ENCODE measurements around the gene PIEZO1. TPM values are rescaled to one million over a fixed set of nuclear protein-coding genes. Genes with fewer than 3 reads are reported as not detected.

The PIEZO1 gene
- total RNA-seq, 2 experiments from 2014 or later = 206 to 220 TPM

- Mint-ChIP-seq H3K27me3 (no peaks in the 10 kb centered on the region), H3K4me1 (peaks cover 7% of the 10 kb centered on the region), H3K4me3 (no peak overlapping the region), H3K36me3 (peaks cover 1% of the 10 kb centered on the region), H3K9me3 (no peaks in the 10 kb centered on the region), H3K27ac (no peak overlapping the region)
- POLR2A ChIA-PET = interaction anchor here (0.6 to 1.0 kb wide), 2 partner anchors 85 to 146 kb away, joined by 3 read pairs; no protein-coding TSS in a partner anchor
- DNase-seq (no peak), ATAC-seq (ENCODE audit: low read depth) (no peak)
Observed at GRCh38 chr16:88711750-88712340, 73.2 kb downstream of the PIEZO1 start.

GRCh38 chr16:88710556-88710955, 74.5 kb downstream of the PIEZO1 start:
- POLR2A ChIA-PET = no interaction called here

GRCh38 chr16:88706965-88707826, 77.8 kb downstream of the PIEZO1 start:
- Mint-ChIP-seq H3K9me3 (no peaks in the 10 kb centered on the region), H3K27me3 (no peaks in the 10 kb centered on the region), H3K4me1 (peaks cover 20% of the 10 kb centered on the region), H3K36me3 (peaks cover 11% of the 10 kb centered on the region), H3K4me3 (peak overlapping the region; percentile 88), H3K27ac (peak overlapping the region; percentile 85)
- ATAC-seq (ENCODE audit: low read depth) = no peak
- DNase-seq = no peak
- POLR2A ChIA-PET = interaction anchor here (1.4 to 1.7 kb wide), 2 partner anchors 10 to 15 kb away, joined by 4 read pairs; no protein-coding TSS in a partner anchor

More at GRCh38 chr16:88710556-88710955, 74.5 kb downstream of the PIEZO1 start:
- ATAC-seq (ENCODE audit: low read depth) (no peak), DNase-seq (no peak)
- H3K4me3 Mint-ChIP-seq = no peak overlapping the region
- peaks cover 8% of the 10 kb centered on the region for H3K4me1 Mint-ChIP-seq
- H3K9me3 Mint-ChIP-seq = no peaks in the 10 kb centered on the region
- peak overlapping the region; percentile 38 for H3K27ac Mint-ChIP-seq
- H3K36me3 Mint-ChIP-seq = peaks cover 1% of the 10 kb centered on the region
- no peaks in the 10 kb centered on the region for H3K27me3 Mint-ChIP-seq

- Mint-ChIP-seq H3K27ac (peak within 1 kb of the TSS; percentile 98), H3K9me3 (no peaks in the 10 kb centered on the region), H3K4me1 (peaks cover 21% of the 10 kb centered on the region), H3K36me3 (peaks cover 12% of the 10 kb centered on the region), H3K4me3 (peak within 1 kb of the TSS; percentile 96), H3K27me3 (no peaks in the 10 kb centered on the region)
- ATAC-seq (ENCODE audit: low read depth) = peak; percentile 56
- POLR2A ChIA-PET = interaction anchor here (1.3 to 6.7 kb wide), 6 partner anchors 9 to 97 kb away, joined by 3 to 66 read pairs (median 4); partner anchors contain the start of genes CYBA and SNAI3
- peak; percentile 99 for DNase-seq
Observed at GRCh38 chr16:88706229-88706964, 78.6 kb downstream of the PIEZO1 start, which contains the start of the genes CTU2 and RNF166. Gene CTU2, plus strand, starts transcription at chr16:88706503. Its CDS starts 28 bp downstream, at chr16:88706531. Gene RNF166, minus strand, starts transcription at chr16:88706408. Its CDS starts 83 bp downstream, at chr16:88706325.

- no peak for ATAC-seq (ENCODE audit: low read depth)
- peak overlapping the region; percentile 98 for H3K27ac Mint-ChIP-seq
- H3K9me3 Mint-ChIP-seq = no peaks in the 10 kb centered on the region
- H3K27me3 Mint-ChIP-seq = no peaks in the 10 kb centered on the region
- peaks cover 23% of the 10 kb centered on the region for H3K4me1 Mint-ChIP-seq
- no peak for DNase-seq
- POLR2A ChIA-PET = interaction anchor here (1.3 to 6.7 kb wide), 9 partner anchors 8 to 97 kb away, joined by 3 to 66 read pairs (median 10); partner anchors contain the start of genes CYBA and SNAI3
- H3K36me3 Mint-ChIP-seq = peaks cover 16% of the 10 kb centered on the region
- H3K4me3 Mint-ChIP-seq = peak overlapping the region; percentile 96
Observed at GRCh38 chr16:88705801-88706228, 79.2 kb downstream of the PIEZO1 start.

GRCh38 chr16:88705076-88705684, 79.8 kb downstream of the PIEZO1 start:
- ATAC-seq (ENCODE audit: low read depth) (no peak), DNase-seq (peak; percentile 53)
- peaks cover 23% of the 10 kb centered on the region for H3K4me1 Mint-ChIP-seq
- no peaks in the 10 kb centered on the region for H3K27me3 Mint-ChIP-seq
- no peaks in the 10 kb centered on the region for H3K9me3 Mint-ChIP-seq
- H3K36me3 Mint-ChIP-seq = peaks cover 17% of the 10 kb centered on the region
- POLR2A ChIA-PET = interaction anchor here (0.9 to 6.7 kb wide), 11 partner anchors 13 to 611 kb away, joined by 3 to 66 read pairs (median 10); partner anchors contain the start of genes CYBA, MVD and SNAI3
- H3K27ac Mint-ChIP-seq = peak overlapping the region; percentile 98
- peak overlapping the region; percentile 96 for H3K4me3 Mint-ChIP-seq

GRCh38 chr16:88703486-88704309, 81.3 kb downstream of the PIEZO1 start:
- Mint-ChIP-seq H3K4me3 (peak overlapping the region; percentile 96), H3K4me1 (peaks cover 29% of the 10 kb centered on the region), H3K27ac (peak overlapping the region; percentile 98), H3K9me3 (no peaks in the 10 kb centered on the region), H3K27me3 (no peaks in the 10 kb centered on the region), H3K36me3 (peaks cover 22% of the 10 kb centered on the region)
- POLR2A ChIA-PET = interaction anchor here (0.5 to 6.7 kb wide), 21 partner anchors 8 to 133 kb away, joined by 3 to 66 read pairs (median 8); partner anchors contain the start of genes APRT, CYBA, IL17C and MVD
- ATAC-seq (ENCODE audit: low read depth) (peak; percentile 50), DNase-seq (peak; percentile 82)

- Mint-ChIP-seq H3K27me3 (no peaks in the 10 kb centered on the region), H3K4me3 (peak overlapping the region; percentile 96), H3K36me3 (peaks cover 29% of the 10 kb centered on the region), H3K9me3 (no peaks in the 10 kb centered on the region), H3K27ac (peak overlapping the region; percentile 98), H3K4me1 (peaks cover 37% of the 10 kb centered on the region)
- POLR2A ChIA-PET = interaction anchor here (0.6 to 6.7 kb wide), 24 partner anchors 10 to 247 kb away, joined by 3 to 66 read pairs (median 10); partner anchors contain the start of genes APRT, CYBA, IL17C and MVD
- DNase-seq (peak; percentile 60), ATAC-seq (ENCODE audit: low read depth) (no peak)
Observed at GRCh38 chr16:88702371-88703210, 82.4 kb downstream of the PIEZO1 start.

- Mint-ChIP-seq H3K27me3 (no peaks in the 10 kb centered on the region), H3K4me1 (peaks cover 31% of the 10 kb centered on the region), H3K27ac (peak overlapping the region; percentile 98), H3K4me3 (peak overlapping the region; percentile 96), H3K36me3 (peaks cover 30% of the 10 kb centered on the region), H3K9me3 (no peaks in the 10 kb centered on the region)
- ATAC-seq (ENCODE audit: low read depth) = no peak
- POLR2A ChIA-PET = interaction anchor here (0.5 to 6.7 kb wide), 20 partner anchors 9 to 247 kb away, joined by 3 to 66 read pairs (median 6); partner anchors contain the start of genes APRT, CYBA, IL17C and MVD
- peak; percentile 66 for DNase-seq
Observed at GRCh38 chr16:88701581-88702370, 83.2 kb downstream of the PIEZO1 start.

Data from activated naive CD8-positive, alpha-beta T cell treated with anti-CD3 and anti-CD28 coated beads, Interleukin-2, amount 10 ng/mL, durations not matched to agents 7 days and 5 days (primary cell).